HepG2 (cell line): ENCODE results near the gene IL1RAP. TPM values are rescaled to one million over a fixed set of nuclear protein-coding genes. Genes with fewer than 3 reads are reported as not detected.

Experiments used
- BRD4 ChIP-seq: sonication (generic); formaldehyde crosslinking; IDR thresholded peaks from 2 replicates; pipeline ENCODE4 v1.4.0; 2020; ENCODE audit warnings: missing genetic modification reagents
- FOSL2 ChIP-seq: sonication (generic); formaldehyde crosslinking; IDR thresholded peaks from 2 replicates; pipeline ENCODE4 v1.4.0; 2020; ENCODE audit warnings: missing genetic modification reagents
- FOXA3 ChIP-seq: IDR thresholded peaks from 2 replicates; pipeline ENCODE4 v1.6.1; 2016; ENCODE audit warnings: missing genetic modification reagents, missing compliant biosample characterization
- FOXK1 ChIP-seq: sonication (generic); formaldehyde crosslinking; IDR thresholded peaks from 2 replicates; pipeline ENCODE4 v1.4.0; 2020; ENCODE audit warnings: low read depth, missing genetic modification reagents, borderline replicate concordance
- GATAD2A ChIP-seq: IDR thresholded peaks from 2 replicates; pipeline ENCODE4 v1.6.1; 2016
- HDAC2 ChIP-seq: sonication (generic); formaldehyde crosslinking; IDR thresholded peaks from 2 replicates; pipeline ENCODE4 v1.4.0; 2020; ENCODE audit warnings: missing genetic modification reagents
- KMT2B ChIP-seq: IDR thresholded peaks from 2 replicates; pipeline ENCODE4 v1.6.1; 2016; ENCODE audit warnings: missing genetic modification reagents, missing compliant biosample characterization
- LCORL ChIP-seq, 2 experiments: fragments of 450-650 bp in 1 of 2; sonication (generic) in 1 of 2; formaldehyde crosslinking in 1 of 2; IDR thresholded peaks; 2 replicates each; pipeline versions ENCODE4 v1.5.0 to v1.6.1; 2017 to 2020; ENCODE audit warnings: antibody characterized with exemption in 1 of 2, missing genetic modification reagents in 1 of 2
- MIXL1 ChIP-seq: IDR thresholded peaks from 2 replicates; pipeline ENCODE4 v1.6.1; 2016
- NAIF1 ChIP-seq: sonication (generic); formaldehyde crosslinking; IDR thresholded peaks from 2 replicates; pipeline ENCODE4 v1.5.0; 2020; ENCODE audit warnings: mild to moderate bottlenecking, missing genetic modification reagents, borderline replicate concordance
- PHF8 ChIP-seq: sonication (generic); formaldehyde crosslinking; IDR thresholded peaks from 2 replicates; pipeline ENCODE4 v1.5.0; 2020; ENCODE audit warnings: missing genetic modification reagents
- RARA ChIP-seq: IDR thresholded peaks from 2 replicates; pipeline ENCODE4 v1.6.1; 2016; ENCODE audit warnings: missing genetic modification reagents, missing compliant biosample characterization
- RCOR2 ChIP-seq: IDR thresholded peaks from 2 replicates; pipeline ENCODE4 v1.6.1; 2016; ENCODE audit warnings: missing biosample characterization, missing genetic modification reagents
- RNF219 ChIP-seq: sonication (generic); formaldehyde crosslinking; IDR thresholded peaks from 2 replicates; pipeline ENCODE4 v1.5.0; 2020; ENCODE audit warnings: mild to moderate bottlenecking, missing genetic modification reagents
- YY1 ChIP-seq: IDR thresholded peaks from 2 replicates; pipeline ENCODE4 v1.6.1; 2011; ENCODE audit warnings: low read length, low read depth, moderate library complexity, mild to moderate bottlenecking; ENCODE audit not compliant: insufficient read depth, insufficient replicate concordance
- ZMYM4 ChIP-seq: sonication (generic); formaldehyde crosslinking; IDR thresholded peaks from 2 replicates; pipeline ENCODE4 v1.8.1; 2023; ENCODE audit warnings: mild to moderate bottlenecking, missing genetic modification reagents
- ZNF235 ChIP-seq: sonication (generic); formaldehyde crosslinking; IDR thresholded peaks from 2 replicates; pipeline ENCODE4 v1.8.1; 2023; ENCODE audit warnings: mild to moderate bottlenecking, missing genetic modification reagents, borderline replicate concordance
- ZNF281 ChIP-seq: sonication (generic); formaldehyde crosslinking; IDR thresholded peaks from 2 replicates; pipeline ENCODE4 v1.4.0; 2020; ENCODE audit warnings: missing genetic modification reagents, borderline replicate concordance
- polyA plus RNA-seq, 8 experiments: library from polyadenylated mRNA; depleted of rRNA in 3 of 8; stranded (reverse) in 7 of 8; unstranded in 1 of 8; fragments of >200 nt; fragmentation: Illumina TruSeq in 4 of 8; extraction: Trizol in 4 of 8; gene quantifications; 2 replicates each; pipeline versions ENCODE4 v1.2.1 to v1.2.3, GENCODE V29; 2011 to 2016; ENCODE audit warnings: low read depth in 4 of 8, missing spikeins in 1 of 8, mixed read lengths in 1 of 8; ENCODE audit not compliant: insufficient read depth in 1 of 8
- total RNA-seq, 5 experiments: library from RNA; depleted of rRNA; stranded (reverse); fragments of >200 nt; fragmentation: Illumina TruSeq; extraction: Trizol; gene quantifications; 2 replicates each; pipeline ENCODE4 v1.2.3, GENCODE V29; 2016; ENCODE audit warnings: low read depth in 1 of 5
- TF ChIP-seq, protein P1 (sequence below): sonication (generic); formaldehyde crosslinking; IDR thresholded peaks from 2 replicates; pipeline ENCODE4 v1.5.1; 2020; ENCODE audit warnings: mild to moderate bottlenecking, missing genetic modification reagents, borderline replicate concordance

Gene IL1RAP
- total and polyA plus RNA-seq, 2 of the 13 experiments (the other 11 are each of a cell fraction or from before 2014, with no cell fraction given) = 18.3 to 54.9 TPM

DNA sequence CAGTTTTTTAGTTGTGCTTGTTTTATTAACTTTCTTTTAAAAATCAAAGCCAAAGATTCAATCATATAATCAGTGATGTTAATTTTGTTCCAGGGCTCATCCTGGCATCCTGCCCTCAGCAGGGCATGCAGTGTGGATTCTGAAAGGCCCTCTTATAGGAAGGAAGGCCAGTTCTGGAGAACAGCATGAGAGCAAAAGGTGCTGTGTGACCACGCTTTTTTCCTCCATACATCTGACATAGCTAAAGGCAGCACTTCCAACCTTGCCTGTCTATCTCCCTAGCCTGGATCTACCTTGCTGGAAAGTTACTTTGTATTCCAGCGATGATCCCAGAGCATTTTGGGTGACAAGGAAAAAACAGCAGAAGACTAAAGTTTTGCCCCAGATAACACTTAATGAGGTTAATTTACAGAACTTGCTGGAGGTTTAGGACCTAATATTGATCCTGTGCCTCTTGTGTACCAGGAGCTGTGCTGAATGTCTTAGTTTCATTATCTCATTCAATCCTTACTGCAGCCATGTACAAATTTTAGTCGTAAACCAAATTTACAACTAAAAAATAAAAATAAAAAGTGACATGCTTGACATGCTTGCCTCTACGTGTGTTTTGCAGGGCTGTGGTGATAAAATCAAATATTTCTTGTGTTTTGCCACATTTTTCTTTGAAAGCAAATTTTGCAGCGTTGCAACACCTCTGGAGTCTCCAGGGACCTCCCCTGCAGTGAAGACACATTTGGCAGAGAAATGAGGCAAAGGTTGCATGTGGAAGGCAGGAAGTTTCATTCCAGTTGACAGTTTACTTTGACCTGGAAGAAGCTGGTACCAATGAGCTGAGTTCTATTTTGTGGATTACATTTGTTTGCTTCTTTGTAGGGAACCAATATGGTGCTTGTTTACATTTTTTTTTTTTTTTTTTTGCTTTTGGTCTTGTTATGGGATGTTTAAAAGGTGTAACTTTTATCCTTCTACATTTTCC lies 13.2 kb downstream of the IL1RAP start (continued):
- TF ChIP-seq RNF219 (CRISPR knock-in tag) (no peak), YY1 (no peak), ZNF235 (no peak), RCOR2 (peak; percentile 38; the same call in 1 of the 2 replicates), GATAD2A (CRISPR knock-in tag) (peak; percentile 62), FOXA3 (CRISPR knock-in tag) (peak; percentile 68), BRD4 (no peak), ZNF281 (CRISPR knock-in tag) (no peak), RARA (CRISPR knock-in tag) (peak; percentile 34; the same call in 1 of the 2 replicates), PHF8 (CRISPR knock-in tag) (no peak), MIXL1 (CRISPR knock-in tag) (0 out of 2 replicates have a peak, but pooled peaks have one; percentile 40), HDAC2 (CRISPR knock-in tag) (peak; percentile 67), ZMYM4 (peak; percentile 46; the same call in 1 of the 2 replicates), FOXK1 (CRISPR knock-in tag) (peak; percentile 22; the same call in 1 of the 2 replicates), LCORL (IDR thresholded peaks at IDR 0.05) (no peak), LCORL (CRISPR knock-in tag; IDR thresholded peaks at IDR 0.05) (peak; percentile 49; the same call in 1 of the 2 replicates), KMT2B (CRISPR knock-in tag) (no peak), NAIF1 (CRISPR knock-in tag) (no peak), FOSL2 (CRISPR knock-in tag) (peak; percentile 34; the same call in 1 of the 2 replicates)
- TF ChIP-seq, protein P1, sequence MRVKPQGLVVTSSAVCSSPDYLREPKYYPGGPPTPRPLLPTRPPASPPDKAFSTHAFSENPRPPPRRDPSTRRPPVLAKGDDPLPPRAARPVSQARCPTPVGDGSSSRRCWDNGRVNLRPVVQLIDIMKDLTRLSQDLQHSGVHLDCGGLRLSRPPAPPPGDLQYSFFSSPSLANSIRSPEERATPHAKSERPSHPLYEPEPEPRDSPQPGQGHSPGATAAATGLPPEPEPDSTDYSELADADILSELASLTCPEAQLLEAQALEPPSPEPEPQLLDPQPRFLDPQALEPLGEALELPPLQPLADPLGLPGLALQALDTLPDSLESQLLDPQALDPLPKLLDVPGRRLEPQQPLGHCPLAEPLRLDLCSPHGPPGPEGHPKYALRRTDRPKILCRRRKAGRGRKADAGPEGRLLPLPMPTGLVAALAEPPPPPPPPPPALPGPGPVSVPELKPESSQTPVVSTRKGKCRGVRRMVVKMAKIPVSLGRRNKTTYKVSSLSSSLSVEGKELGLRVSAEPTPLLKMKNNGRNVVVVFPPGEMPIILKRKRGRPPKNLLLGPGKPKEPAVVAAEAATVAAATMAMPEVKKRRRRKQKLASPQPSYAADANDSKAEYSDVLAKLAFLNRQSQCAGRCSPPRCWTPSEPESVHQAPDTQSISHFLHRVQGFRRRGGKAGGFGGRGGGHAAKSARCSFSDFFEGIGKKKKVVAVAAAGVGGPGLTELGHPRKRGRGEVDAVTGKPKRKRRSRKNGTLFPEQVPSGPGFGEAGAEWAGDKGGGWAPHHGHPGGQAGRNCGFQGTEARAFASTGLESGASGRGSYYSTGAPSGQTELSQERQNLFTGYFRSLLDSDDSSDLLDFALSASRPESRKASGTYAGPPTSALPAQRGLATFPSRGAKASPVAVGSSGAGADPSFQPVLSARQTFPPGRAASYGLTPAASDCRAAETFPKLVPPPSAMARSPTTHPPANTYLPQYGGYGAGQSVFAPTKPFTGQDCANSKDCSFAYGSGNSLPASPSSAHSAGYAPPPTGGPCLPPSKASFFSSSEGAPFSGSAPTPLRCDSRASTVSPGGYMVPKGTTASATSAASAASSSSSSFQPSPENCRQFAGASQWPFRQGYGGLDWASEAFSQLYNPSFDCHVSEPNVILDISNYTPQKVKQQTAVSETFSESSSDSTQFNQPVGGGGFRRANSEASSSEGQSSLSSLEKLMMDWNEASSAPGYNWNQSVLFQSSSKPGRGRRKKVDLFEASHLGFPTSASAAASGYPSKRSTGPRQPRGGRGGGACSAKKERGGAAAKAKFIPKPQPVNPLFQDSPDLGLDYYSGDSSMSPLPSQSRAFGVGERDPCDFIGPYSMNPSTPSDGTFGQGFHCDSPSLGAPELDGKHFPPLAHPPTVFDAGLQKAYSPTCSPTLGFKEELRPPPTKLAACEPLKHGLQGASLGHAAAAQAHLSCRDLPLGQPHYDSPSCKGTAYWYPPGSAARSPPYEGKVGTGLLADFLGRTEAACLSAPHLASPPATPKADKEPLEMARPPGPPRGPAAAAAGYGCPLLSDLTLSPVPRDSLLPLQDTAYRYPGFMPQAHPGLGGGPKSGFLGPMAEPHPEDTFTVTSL = peak; percentile 47; the same call in 1 of the 2 replicates
